Psoas muscle (tissue), 8 donors: Measurements from ENCODE around the gene ZNF101. TPM values are rescaled to one million over a fixed set of nuclear protein-coding genes. Genes with fewer than 3 reads are reported as not detected.

ENCODE experiments used
- ATAC-seq, 4 donors: fragments of 200-7000 bp; cut with Tn5 transposase; one replicate each; pipeline ENCODE4 v1.9.1; 2020; ENCODE audit warnings: moderate library complexity in 3 of 4, mild to moderate bottlenecking in 2 of 4
- DNase-seq, 2 donors: peaks; one replicate each; pipeline ENCODE4 v3.0.0-alpha.2; 2020
- H3K27ac ChIP-seq: fragments of 200-600 bp; one replicate; pipeline ENCODE4 v1.8.0; 2022
- H3K27me3 ChIP-seq, 3 donors: fragments of 200-600 bp in 1 of 3; one replicate each; pipeline versions ENCODE4 v1.6.1 to v1.8.0; 2013 to 2022; ENCODE audit warnings: low read length in 2 of 3, mild to moderate bottlenecking in 2 of 3, moderate library complexity in 1 of 3; ENCODE audit not compliant: insufficient read depth in 3 of 3
- H3K36me3 ChIP-seq, 2 donors: fragments of 200-600 bp in 1 of 2; one replicate each; pipeline versions ENCODE4 v1.6.1 to v1.8.0; 2013 to 2022; ENCODE audit warnings: low read depth in 1 of 2, mild to moderate bottlenecking in 1 of 2, moderate library complexity in 1 of 2; ENCODE audit not compliant: insufficient read depth in 1 of 2
- H3K4me1 ChIP-seq: fragments of 200-600 bp; one replicate; pipeline ENCODE4 v1.8.0; 2022
- H3K4me3 ChIP-seq: fragments of 200-600 bp; one replicate; pipeline ENCODE4 v1.8.0; 2022; ENCODE audit warnings: mild to moderate bottlenecking
- H3K9me3 ChIP-seq: fragments of 200-600 bp; one replicate; pipeline ENCODE4 v1.8.0; 2022
- WGBS, 3 donors: extraction: QIAGEN DNeasy Blood & Tissue Kit; methylation state at CpG; one replicate each; pipeline versions ENCODE4 v1.1.6 to v1.1.7; 2013; 5-methylcytosine and 5-hydroxymethylcytosine counted together
- intact Hi-C, 2 donors: fragments of 100-400 bp; cut with DNase I; formaldehyde crosslinking; loops; one replicate each; pipeline versions ENCODE4 v1.11.0 to v1.14.2; 2022
- polyA plus RNA-seq, 3 donors: library from polyadenylated mRNA; stranded (reverse); fragments of 200-250 nt; gene quantifications; one replicate each; pipeline ENCODE4 v1.2.3, GENCODE V29; 2013
- total RNA-seq, 4 donors: library from RNA; stranded (reverse); fragmentation: NEBNext Ultra II Directional in 2 of 4; extraction: Animal tissue kit (Norgen Biotek cat#: 25700) in 2 of 4; gene quantifications; one replicate each; pipeline versions ENCODE4 v1.2.1 to v1.2.4, GENCODE V29; 2021 to 2023
- TF ChIP-seq, protein P1 (sequence below): fragments of 200-600 bp; IDR thresholded peaks from one replicate; pipeline ENCODE4 v1.8.0; 2022; ENCODE audit warnings: antibody characterized with exemption
- donor health status: healthy with polysubstance abuse.
- donor health status: DM: no; HTN: no; CAD: no; lungs with moderate emphysema.
- donor health status: Bipolar disorder and iron deficiency.
- donor health status: healthy.
- donor health status: DM: yes; HTN: yes; CAD: no.
- donor health status: DM: no; HTN: no; CAD: no.
- donor health status: DM: no; HTN: no; CAD: no.
- donor health status: DM: yes; HTN: yes; CAD: no.

The ZNF101 gene
- total and polyA plus RNA-seq, 7 donors, result 1.5 to 3.8 (median 2.1) TPM

DNA sequence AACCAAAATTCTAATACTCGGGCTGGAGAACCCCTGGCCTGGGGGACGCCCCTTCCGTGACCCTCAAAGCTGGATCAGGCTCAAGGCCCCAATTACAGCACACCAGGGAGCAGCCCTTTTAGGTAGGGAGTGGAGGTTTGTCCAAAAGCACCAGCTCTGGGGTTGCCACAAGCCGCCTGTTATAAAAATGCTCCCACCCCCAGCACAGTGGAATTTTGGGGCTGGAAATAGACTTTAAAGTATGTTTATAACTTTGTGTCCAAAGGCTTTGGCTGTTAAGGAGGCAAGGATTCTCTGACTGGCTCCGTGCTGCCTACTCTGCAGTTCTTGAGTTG is 24.6 kb upstream of the ZNF101 start:
- DNase-seq (no peak), ATAC-seq (no peak)
- Histone ChIP-seq H3K27me3 (peaks cover 0 to 2% (median 0%) of the 10 kb centered on the region in 3 donors), H3K4me1 (no peaks in the 10 kb centered on the region), H3K36me3 (peaks cover 6 to 50% of the 10 kb centered on the region in 2 donors), H3K4me3 (peak overlapping the region; percentile 76), H3K27ac (no peak overlapping the region), H3K9me3 (no peaks in the 10 kb centered on the region)
- intact Hi-C loops, result no loop called here
- WGBS, 3 donors, result 28 to 30% (median 30%) methylated on average over 5 of the region's 5 CpGs
- TF ChIP-seq, protein P1, sequence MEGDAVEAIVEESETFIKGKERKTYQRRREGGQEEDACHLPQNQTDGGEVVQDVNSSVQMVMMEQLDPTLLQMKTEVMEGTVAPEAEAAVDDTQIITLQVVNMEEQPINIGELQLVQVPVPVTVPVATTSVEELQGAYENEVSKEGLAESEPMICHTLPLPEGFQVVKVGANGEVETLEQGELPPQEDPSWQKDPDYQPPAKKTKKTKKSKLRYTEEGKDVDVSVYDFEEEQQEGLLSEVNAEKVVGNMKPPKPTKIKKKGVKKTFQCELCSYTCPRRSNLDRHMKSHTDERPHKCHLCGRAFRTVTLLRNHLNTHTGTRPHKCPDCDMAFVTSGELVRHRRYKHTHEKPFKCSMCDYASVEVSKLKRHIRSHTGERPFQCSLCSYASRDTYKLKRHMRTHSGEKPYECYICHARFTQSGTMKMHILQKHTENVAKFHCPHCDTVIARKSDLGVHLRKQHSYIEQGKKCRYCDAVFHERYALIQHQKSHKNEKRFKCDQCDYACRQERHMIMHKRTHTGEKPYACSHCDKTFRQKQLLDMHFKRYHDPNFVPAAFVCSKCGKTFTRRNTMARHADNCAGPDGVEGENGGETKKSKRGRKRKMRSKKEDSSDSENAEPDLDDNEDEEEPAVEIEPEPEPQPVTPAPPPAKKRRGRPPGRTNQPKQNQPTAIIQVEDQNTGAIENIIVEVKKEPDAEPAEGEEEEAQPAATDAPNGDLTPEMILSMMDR, result no peak

DNA sequence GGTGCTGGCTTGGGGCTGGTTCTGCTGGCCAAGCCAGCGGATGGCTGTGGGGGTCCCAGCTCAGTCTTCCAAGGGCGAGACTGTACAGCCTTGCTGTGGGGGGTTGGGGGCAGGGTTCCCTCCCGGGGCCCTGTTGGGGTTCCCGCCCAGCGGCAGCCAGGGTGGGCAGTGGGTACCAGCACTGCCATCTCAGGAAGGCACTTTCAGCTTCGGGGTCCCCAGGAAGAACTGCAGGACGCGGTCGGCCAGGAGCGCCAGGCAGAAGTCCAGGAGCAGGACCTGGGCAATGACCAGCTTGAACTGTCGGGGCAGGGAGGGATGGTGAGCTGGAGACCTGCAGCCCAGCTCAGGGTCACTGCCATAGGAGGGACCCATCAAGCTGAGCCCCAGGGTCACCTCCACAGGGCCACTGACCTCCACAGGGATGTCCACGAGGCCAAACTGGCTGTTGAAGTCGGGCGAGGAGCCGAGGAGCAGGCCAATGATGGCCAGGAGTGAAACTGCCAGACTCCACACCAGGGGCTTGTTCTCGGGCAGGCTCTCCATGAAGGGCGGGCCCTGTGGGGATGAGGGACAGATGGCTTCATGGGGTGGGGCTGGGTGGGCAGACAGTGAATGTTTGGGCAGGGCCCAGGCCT is 23.3 kb upstream of the ZNF101 start:
- H3K9me3 ChIP-seq, result no peaks in the 10 kb centered on the region
- ATAC-seq (no peak), DNase-seq (no peak)
- no peaks in the 10 kb centered on the region for H3K4me1 ChIP-seq
- H3K27ac ChIP-seq, result no peak overlapping the region
- intact Hi-C loops, result loop anchor here in 1 of 2 donors (5.0 kb wide), 1 partner anchor 113 kb away; no protein-coding TSS in a partner anchor
- TF ChIP-seq, protein P1, result no peak
- no peak overlapping the region for H3K4me3 ChIP-seq
- 89 to 91% (median 90%) methylated on average over 17 of the region's 17 CpGs for WGBS, 3 donors
- peaks cover 0 to 2% (median 0%) of the 10 kb centered on the region in 3 donors for H3K27me3 ChIP-seq
- peaks cover 6 to 64% of the 10 kb centered on the region in 2 donors for H3K36me3 ChIP-seq

DNA sequence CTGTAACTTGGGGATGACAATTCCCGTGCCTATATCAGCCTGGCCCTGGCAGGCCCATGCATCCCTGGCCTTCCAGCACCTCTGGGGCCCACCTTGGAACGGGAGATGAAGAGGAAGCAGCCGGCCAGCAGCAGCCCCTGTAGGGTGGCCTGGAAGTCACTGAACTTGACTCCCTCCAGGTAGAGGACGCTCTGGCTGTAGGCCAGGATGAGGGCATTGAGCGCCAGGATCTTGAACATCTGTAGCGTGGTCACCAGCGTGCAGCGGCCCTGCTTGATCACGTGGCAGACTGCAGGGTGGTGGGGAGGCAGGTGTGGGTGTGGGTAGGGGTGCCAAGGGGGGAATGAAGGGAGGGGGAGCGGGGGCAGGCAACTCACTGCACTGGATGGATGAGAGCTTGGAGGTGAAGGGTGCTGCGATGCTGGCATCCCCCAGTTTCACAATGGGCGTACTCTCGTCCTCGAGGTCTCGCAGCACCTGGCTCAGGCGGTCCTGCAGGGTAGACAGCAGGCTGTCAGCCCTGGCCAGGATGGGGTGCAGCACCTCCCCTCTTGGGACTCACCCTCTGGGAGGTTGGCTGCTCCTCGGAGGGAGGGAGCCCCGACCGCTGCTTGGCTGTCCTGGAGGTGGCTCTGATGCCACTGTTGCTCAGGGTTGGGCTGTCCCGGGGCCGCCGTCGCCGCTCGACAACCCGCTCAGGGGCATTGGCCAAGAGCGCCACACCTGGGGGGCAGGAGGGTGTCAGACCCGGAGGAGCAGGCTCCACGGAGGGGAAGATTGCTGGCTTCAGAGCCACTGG is 21.4 kb upstream of the ZNF101 start:
- Histone ChIP-seq H3K9me3 (no peaks in the 10 kb centered on the region), H3K4me1 (no peaks in the 10 kb centered on the region), H3K27ac (no peak overlapping the region), H3K27me3 (peaks cover 0 to 2% (median 0%) of the 10 kb centered on the region in 3 donors), H3K36me3 (peaks cover 6 to 82% of the 10 kb centered on the region in 2 donors), H3K4me3 (no peak overlapping the region)
- 89 to 93% (median 92%) methylated on average over 25 to 29 of the region's 29 CpGs for WGBS, 3 donors
- TF ChIP-seq, protein P1, result no peak
- DNase-seq (no peak), ATAC-seq (no peak)
- intact Hi-C loops, result loop anchor here in 1 of 2 donors (5.0 kb wide), 1 partner anchor 115 kb away; no protein-coding TSS in a partner anchor

GRCh38 chr19:19649155-19649554 is 19.5 kb upstream of the ZNF101 start:
- H3K27me3 ChIP-seq, result no peaks in the 10 kb centered on the region
- ATAC-seq, result no peak

More at GRCh38 chr19:19649155-19649554, 19.5 kb upstream of the ZNF101 start:
- TF ChIP-seq, protein P1, result no peak
- Histone ChIP-seq H3K4me1 (no peaks in the 10 kb centered on the region), H3K27ac (no peak overlapping the region), H3K9me3 (no peaks in the 10 kb centered on the region), H3K36me3 (peaks cover 12 to 100% of the 10 kb centered on the region in 2 donors), H3K4me3 (no peak overlapping the region)
- intact Hi-C loops, result loop anchor here in 1 of 2 donors (5.0 kb wide), 1 partner anchor 117 kb away; no protein-coding TSS in a partner anchor
- no peak for DNase-seq
- WGBS, 3 donors, result 88 to 93% (median 92%) methylated on average over 5 to 6 of the region's 6 CpGs
